NCI-H748 (cell line): ENCODE data around the gene RREB1.

Experiments used
- DNase-seq: peaks from one replicate; lab custom pipeline; 2025; ENCODE audit not compliant: unreplicated experiment; lab: John Stamatoyannopoulos, UW

The RREB1 gene

DNA sequence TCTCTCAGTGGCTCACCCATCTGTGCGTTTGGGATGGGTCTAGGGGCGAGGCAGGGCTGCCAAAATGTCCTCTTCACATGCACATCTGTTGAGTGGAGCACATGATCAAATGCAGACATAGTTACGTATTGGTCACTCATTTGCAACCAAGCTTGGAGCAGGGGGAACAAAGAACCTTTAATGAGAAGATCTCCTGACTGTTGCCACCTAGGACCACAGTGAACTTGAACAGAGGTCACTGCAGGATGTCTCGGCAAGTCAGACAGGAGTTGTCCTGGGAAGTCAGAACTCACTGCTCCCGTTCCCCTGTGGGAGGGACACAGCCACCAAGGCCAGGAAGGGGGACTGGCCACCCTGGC is 131.8 kb downstream of the RREB1 start:
- DNase-seq = no peak

DNA sequence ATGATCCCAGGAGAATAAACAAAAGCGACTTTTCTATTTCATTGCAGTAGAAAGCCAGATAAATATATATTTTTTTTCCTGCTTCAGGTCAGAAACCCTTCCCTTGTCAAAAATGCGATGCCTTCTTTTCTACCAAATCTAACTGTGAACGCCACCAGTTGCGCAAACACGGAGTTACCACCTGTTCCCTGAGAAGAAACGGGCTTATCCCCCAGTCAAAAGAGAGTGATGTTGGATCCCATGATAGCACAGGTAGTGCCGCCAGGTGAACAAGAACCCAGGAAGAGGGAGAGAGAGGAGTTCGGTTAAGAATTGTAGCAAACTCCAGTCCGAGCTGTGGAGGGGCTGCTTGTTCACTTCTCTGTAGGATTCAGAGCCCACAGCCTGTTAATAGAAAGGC is 132.6 kb downstream of the RREB1 start:
- DNase-seq = no peak

GRCh38 chr6:7241160-7241559 is 133.4 kb downstream of the RREB1 start:
- no peak for DNase-seq

DNA sequence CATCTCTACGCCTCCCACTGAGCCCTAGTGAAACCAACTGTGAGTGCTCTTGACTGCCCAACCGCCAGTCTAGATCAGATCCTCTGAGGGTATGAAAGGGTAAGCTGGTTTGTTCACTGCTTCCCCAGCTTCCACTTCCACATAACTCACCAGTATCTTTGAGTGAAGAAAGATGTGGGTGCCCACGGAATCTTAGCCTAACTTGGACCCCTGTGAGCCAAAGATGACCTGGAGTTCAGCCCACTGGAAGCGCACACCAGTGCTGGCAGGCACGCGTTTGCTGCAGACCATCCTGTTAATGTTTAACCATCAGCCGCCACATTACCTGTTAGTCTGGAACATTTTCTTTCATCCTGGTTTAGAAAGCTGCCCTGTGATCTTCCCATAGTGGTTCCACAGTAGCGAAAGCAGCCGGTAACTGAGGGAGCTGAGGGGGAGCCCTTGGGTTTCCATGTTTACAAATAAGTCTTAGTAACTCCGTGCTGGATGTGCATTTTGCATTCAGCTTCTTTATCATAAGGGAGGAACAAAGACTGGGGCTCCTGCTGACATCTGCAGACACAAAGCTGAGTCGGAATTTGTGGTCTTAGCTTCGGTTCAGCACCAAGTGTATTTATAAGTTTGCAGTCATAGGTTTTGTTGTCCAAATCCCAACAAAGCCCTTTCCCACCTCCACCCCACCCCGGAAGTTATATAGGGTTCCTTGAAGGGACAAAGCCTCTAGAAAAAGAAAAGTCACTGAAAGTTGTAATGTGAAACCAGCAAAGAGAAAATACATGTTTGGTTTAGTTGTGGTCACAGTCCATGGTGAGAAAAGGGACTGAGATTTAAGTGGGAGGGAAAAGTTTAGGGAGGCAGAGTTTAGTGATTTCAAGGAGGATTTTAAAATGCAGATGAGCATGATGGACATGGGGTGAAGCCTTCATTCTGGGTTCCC is 134.2 kb downstream of the RREB1 start:
- DNase-seq = no peak

DNA sequence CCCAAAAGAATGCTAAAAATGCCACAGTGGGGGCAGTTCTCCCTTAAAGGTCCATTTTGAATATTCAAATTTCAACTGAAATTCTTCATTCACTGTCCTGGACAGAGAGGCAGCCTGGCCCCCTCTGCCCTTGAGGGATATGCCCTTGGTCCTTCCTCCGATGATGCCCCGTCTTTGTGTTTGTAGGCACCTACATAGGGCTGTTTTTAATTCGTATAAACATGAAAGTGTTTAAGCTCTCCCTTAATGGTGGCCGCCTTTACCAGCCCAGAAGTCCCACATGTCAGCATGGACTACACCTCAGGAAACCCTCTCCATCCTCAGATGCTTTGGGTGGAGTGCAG is 135.0 kb downstream of the RREB1 start:
- no peak for DNase-seq

- DNase-seq = peak; percentile 83
Observed at GRCh38 chr6:7243179-7243981, 135.6 kb downstream of the RREB1 start.

GRCh38 chr6:7245668-7246393 is 138.1 kb downstream of the RREB1 start:
- no peak for DNase-seq

DNA sequence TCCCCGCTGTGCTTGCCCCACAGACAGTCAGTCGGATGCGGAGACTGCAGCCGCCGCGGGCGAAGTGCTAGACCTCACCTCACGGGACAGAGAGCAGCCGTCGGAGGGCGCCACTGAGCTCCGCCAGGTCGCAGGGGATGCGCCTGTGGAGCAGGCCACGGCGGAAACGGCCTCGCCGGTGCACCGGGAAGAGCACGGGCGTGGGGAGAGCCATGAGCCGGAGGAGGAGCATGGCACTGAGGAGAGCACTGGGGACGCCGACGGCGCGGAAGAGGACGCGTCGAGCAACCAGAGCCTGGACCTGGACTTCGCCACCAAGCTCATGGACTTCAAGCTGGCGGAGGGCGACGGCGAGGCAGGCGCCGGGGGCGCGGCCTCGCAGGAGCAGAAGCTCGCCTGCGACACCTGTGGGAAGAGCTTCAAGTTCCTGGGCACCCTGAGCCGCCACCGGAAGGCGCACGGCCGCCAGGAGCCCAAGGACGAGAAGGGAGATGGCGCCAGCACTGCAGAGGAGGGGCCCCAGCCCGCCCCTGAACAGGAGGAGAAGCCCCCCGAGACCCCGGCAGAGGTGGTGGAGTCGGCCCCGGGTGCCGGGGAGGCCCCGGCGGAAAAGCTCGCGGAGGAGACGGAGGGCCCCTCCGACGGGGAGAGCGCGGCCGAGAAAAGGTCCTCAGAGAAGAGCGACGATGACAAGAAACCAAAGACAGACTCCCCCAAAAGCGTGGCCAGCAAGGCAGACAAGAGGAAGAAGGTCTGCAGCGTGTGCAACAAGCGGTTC is 138.8 kb downstream of the RREB1 start:
- DNase-seq = no peak

DNA sequence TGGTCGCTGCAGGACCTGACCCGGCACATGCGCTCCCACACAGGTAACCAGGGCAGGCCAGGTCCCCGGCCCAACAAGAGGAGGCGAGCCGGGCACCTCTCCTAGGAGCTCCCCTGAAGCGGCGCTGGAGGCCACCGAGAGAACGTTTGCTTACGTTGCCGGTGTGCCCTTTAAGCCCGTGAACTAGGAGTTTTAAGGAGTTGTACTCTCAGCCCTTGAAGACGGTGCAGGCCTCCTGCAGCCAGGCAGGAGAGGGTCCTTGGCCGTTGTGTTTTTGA is 139.4 kb downstream of the RREB1 start:
- no peak for DNase-seq

DNA sequence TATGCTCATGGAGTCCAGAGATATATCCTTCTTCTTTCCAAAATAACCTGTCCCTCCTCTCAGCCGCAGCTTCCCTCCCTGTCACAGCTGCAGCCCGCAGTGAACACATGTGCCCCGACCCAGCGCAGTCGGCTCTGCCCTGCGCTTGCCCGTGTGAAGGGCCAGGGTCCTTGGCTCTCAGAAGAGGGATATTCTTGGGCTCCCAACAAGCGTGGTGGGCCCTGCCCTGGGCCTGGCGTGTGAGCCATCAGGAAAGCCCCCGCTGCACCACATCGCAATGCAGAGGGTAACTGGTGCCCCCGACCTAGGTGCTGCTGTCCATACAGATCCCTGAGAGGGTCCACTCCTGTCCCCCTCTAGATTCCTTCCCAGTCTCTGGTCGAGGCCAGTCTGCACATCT is 140.1 kb downstream of the RREB1 start:
- no peak for DNase-seq

DNA sequence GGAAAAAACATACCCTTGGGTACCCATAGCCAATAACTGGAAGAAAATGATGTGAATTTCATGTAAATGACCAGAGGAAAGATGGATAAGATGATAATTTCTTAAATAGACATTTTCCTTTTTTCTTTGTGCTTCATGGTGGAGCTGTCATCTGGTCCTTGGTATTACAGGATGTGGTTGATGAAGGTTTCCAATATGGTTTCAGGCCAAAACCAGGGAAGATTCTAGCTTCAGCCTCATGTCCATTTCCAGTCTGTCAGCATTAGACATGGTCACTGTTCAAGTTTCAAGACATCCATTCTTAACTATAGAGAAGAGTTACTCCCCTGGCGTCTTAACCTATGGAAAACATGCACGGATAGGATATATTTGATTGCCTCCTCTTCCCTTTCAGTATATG is 141.6 kb downstream of the RREB1 start:
- no peak for DNase-seq

GRCh38 chr6:7249946-7250643 is 142.3 kb downstream of the RREB1 start:
- no peak for DNase-seq

GRCh38 chr6:7250812-7251211 is 143.1 kb downstream of the RREB1 start:
- DNase-seq = no peak

GRCh38 chr6:7251646-7252260 is 144.0 kb downstream of the RREB1 start:
- DNase-seq = no peak

- DNase-seq = no peak
Observed at GRCh38 chr6:7252390-7252789, 144.6 kb downstream of the RREB1 start.

GRCh38 chr6:7254980-7255835 is 147.4 kb downstream of the RREB1 start:
- DNase-seq = no peak

DNA sequence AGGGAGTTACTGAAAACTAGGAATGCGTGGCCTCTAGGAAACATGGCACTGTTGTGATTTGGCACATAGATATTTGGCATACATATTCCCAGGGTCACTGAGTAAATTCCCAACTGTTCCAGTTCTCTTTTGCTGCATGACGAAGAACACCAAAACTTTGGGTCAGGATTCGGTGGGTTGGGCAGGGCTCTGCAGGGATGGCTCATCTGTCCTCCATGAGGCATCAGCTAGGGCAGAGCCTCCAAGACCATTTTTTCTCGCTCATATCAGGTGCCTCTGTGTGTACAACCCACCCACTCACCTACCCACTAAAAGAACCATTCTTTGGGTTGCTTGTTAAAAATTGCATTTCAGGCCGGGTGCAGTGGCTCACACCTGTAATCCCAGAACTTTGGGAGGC is 148.2 kb downstream of the RREB1 start:
- DNase-seq = no peak

DNA sequence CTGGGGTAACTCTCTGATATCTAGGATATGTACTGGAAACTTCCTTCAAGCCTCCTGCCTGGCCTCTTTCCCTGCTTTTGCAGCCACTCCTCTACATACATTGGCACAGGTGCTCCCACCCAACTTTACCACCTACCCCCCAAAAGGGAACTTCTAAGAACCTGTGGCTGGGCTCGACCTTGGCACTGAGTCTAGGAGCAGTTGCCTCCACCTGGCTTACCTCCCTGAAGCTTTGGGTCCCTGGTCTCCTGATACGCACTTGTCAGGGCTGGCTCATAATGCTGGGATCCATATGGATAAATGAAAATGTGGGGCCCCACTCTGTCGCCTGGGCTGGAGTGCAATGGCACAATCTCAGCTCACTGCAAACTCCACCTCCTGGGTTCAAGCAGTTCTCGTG is 149.0 kb downstream of the RREB1 start:
- DNase-seq = no peak

- DNase-seq = no peak
Observed at GRCh38 chr6:7257521-7258230, 149.9 kb downstream of the RREB1 start.
